ENCODE data around the gene MLF1.

DNA sequence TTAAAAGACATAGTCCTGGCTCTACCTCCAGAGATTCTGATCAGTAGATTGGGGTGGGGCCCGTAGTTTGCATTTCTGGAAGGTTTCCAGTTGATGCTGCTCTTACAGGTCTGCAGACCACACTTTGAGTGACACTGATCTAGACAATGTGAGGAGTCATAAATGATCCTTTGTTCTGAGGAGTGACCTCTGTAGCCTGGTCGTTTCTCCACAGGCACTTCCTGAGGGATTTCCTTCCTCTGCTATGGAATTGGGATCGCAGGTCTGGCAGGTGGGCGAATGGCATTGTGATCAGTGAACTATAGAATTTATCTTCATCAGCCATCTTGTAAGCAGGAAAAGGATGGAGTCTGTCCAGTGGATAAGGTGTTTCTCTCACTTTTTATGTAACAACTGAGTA is 78.8 kb downstream of the MLF1 start:
- TF ChIP-seq, protein P1, sequence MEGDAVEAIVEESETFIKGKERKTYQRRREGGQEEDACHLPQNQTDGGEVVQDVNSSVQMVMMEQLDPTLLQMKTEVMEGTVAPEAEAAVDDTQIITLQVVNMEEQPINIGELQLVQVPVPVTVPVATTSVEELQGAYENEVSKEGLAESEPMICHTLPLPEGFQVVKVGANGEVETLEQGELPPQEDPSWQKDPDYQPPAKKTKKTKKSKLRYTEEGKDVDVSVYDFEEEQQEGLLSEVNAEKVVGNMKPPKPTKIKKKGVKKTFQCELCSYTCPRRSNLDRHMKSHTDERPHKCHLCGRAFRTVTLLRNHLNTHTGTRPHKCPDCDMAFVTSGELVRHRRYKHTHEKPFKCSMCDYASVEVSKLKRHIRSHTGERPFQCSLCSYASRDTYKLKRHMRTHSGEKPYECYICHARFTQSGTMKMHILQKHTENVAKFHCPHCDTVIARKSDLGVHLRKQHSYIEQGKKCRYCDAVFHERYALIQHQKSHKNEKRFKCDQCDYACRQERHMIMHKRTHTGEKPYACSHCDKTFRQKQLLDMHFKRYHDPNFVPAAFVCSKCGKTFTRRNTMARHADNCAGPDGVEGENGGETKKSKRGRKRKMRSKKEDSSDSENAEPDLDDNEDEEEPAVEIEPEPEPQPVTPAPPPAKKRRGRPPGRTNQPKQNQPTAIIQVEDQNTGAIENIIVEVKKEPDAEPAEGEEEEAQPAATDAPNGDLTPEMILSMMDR (IDR thresholded peaks at IDR 0.05; ENCODE audit: insufficient read depth, low read length, poor library complexity, severe bottlenecking) = no peak
- TF ChIP-seq EZH2phosphoT487 (conservative IDR thresholded peaks at IDR 0.05; ENCODE audit: low read length) = no peak
